Suprapubic skin (tissue), 4 donors: Measurements from ENCODE around the gene RABEP1. TPM values are rescaled to one million over a fixed set of nuclear protein-coding genes. Genes with fewer than 3 reads are reported as not detected.

Source experiments
- DNase-seq, 2 donors: peaks; one replicate each; pipeline ENCODE4 v3.0.0-alpha.2; 2019; ENCODE audit warnings: low spot score in 2 of 2
- H3K27ac ChIP-seq: fragments of 200-600 bp; sonication (generic); one replicate; pipeline ENCODE4 v1.5.1; 2019
- H3K27me3 ChIP-seq: fragments of 200-600 bp; sonication (generic); one replicate; pipeline ENCODE4 v1.5.1; 2019
- H3K36me3 ChIP-seq: fragments of 200-600 bp; sonication (generic); one replicate; pipeline ENCODE4 v1.5.1; 2019
- H3K4me1 ChIP-seq: fragments of 200-600 bp; sonication (generic); one replicate; pipeline ENCODE4 v1.5.1; 2019
- H3K4me3 ChIP-seq: fragments of 200-600 bp; sonication (generic); one replicate; pipeline ENCODE4 v1.5.1; 2019; ENCODE audit warnings: mild to moderate bottlenecking
- H3K9me3 ChIP-seq: fragments of 200-600 bp; sonication (generic); one replicate; pipeline ENCODE4 v1.5.1; 2019
- CTCF ChIP-seq, 2 donors: fragments of 200-600 bp in 1 of 2; fragments of 450-650 bp in 1 of 2; sonication (generic) in 1 of 2; IDR thresholded peaks; one replicate each; pipeline ENCODE4 v1.5.1; 2016 to 2019; ENCODE audit warnings: antibody characterized with exemption in 2 of 2, mild to moderate bottlenecking in 1 of 2, moderate library complexity in 1 of 2
- EP300 ChIP-seq: sonication (generic); formaldehyde crosslinking; IDR thresholded peaks from one replicate; pipeline ENCODE4 v1.6.1; 2017; ENCODE audit warnings: antibody characterized with exemption
- POLR2A ChIP-seq, 2 donors: fragments of 450-650 bp; IDR thresholded peaks; one replicate each; pipeline ENCODE4 v1.6.1; 2017; ENCODE audit warnings: antibody characterized with exemption in 2 of 2, mild to moderate bottlenecking in 2 of 2, moderate library complexity in 2 of 2
- POLR2AphosphoS5 ChIP-seq, 3 donors: sonication (generic); formaldehyde crosslinking; IDR thresholded peaks; one replicate each; pipeline ENCODE4 v1.6.1; 2017; ENCODE audit warnings: antibody characterized with exemption in 3 of 3
- WGBS: methylation state at CpG from one replicate; pipeline ENCODE4 v1.1.5; 2018; 5-methylcytosine and 5-hydroxymethylcytosine counted together
- total RNA-seq, 4 donors: library from RNA; depleted of rRNA; stranded (reverse); fragments of >200 nt; gene quantifications; one replicate each; pipeline ENCODE4 v1.1.0, GENCODE V29; 2016

RABEP1 gene
- total RNA-seq, 4 donors from 2014 or later: 19.2 to 46.4 (median 25.0) TPM

DNA sequence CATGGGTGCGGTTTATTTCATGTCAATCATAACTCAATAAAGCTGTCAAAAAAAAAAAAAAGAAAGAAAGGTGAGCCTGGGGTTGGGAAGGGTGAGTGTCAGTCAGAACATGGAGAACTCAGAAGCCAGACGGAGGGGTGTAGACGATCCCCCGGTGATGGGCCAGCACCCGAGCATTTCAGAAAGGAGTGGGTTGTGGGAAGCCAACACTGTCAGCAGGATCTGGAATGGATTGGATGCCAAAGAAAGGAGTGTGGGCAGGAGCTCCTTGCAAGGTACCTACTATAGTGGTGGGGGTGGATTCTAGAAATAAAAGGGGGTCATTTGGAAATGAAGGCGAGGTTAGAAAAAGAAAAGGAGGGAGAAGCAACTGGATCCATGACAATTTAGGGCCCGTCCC is 27.7 kb upstream of the RABEP1 start:
- no peak for DNase-seq
- Histone ChIP-seq H3K27me3 (no peaks in the 10 kb centered on the region), H3K4me1 (no peaks in the 10 kb centered on the region), H3K27ac (no peak overlapping the region), H3K9me3 (no peaks in the 10 kb centered on the region), H3K4me3 (no peak overlapping the region), H3K36me3 (no peaks in the 10 kb centered on the region)
- 76% methylated on average over 7 of the region's 7 CpGs for WGBS
- TF ChIP-seq EP300 (no peak), CTCF (IDR thresholded peaks at IDR 0.05) (no peak), POLR2A (IDR thresholded peaks at IDR 0.05) (no peak), POLR2AphosphoS5 (IDR thresholded peaks at IDR 0.05) (no peak)

DNA sequence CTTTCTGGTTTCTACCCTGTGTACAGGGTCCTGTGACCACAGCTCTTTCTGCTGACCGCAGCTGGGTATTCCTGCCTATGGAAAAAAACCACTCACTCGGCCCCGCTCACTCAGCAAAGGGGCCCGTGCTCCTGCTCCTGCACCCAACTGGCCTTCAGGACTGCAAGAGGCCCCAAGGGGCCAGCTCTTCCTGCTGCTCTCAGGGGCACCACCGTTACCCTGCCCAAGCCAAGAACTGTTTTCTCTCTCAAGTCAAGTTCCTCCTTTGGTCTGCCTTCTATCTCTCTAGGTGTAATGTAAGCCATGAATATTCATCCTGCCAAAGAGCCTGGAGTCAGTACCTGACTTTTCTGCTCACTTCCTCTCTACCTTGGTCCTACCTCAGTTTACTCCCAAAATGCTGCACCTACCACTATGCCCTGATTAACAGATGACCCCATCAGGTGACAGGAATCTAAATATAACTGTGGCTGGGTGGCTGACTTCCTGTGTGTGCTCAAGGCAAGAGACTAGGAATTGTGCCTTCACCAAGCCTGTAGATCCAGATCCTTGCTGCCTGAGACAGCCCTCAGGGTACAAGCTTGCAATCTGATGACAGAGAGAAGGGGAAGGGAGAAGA is 27.1 kb upstream of the RABEP1 start:
- no peak for DNase-seq
- 75% methylated on average over 5 of the region's 5 CpGs for WGBS
- Histone ChIP-seq H3K27me3 (no peaks in the 10 kb centered on the region), H3K27ac (no peak overlapping the region), H3K9me3 (no peaks in the 10 kb centered on the region), H3K36me3 (no peaks in the 10 kb centered on the region), H3K4me1 (no peaks in the 10 kb centered on the region), H3K4me3 (no peak overlapping the region)
- no peak for TF ChIP-seq POLR2A (IDR thresholded peaks at IDR 0.05)
- TF ChIP-seq EP300: no peak
- TF ChIP-seq POLR2AphosphoS5 (IDR thresholded peaks at IDR 0.05): no peak
- TF ChIP-seq CTCF (IDR thresholded peaks at IDR 0.05): no peak

- Histone ChIP-seq H3K9me3 (no peaks in the 10 kb centered on the region), H3K27ac (no peak overlapping the region), H3K36me3 (no peaks in the 10 kb centered on the region), H3K4me1 (no peaks in the 10 kb centered on the region), H3K4me3 (no peak overlapping the region), H3K27me3 (no peaks in the 10 kb centered on the region)
- no peak for DNase-seq
- TF ChIP-seq POLR2A (IDR thresholded peaks at IDR 0.05) (no peak), CTCF (IDR thresholded peaks at IDR 0.05) (no peak), POLR2AphosphoS5 (IDR thresholded peaks at IDR 0.05) (no peak), EP300 (no peak)
- 94% methylated on average over 5 of the region's 5 CpGs for WGBS
Measured at GRCh38 chr17:5257124-5257523, 25.0 kb upstream of the RABEP1 start.

DNA sequence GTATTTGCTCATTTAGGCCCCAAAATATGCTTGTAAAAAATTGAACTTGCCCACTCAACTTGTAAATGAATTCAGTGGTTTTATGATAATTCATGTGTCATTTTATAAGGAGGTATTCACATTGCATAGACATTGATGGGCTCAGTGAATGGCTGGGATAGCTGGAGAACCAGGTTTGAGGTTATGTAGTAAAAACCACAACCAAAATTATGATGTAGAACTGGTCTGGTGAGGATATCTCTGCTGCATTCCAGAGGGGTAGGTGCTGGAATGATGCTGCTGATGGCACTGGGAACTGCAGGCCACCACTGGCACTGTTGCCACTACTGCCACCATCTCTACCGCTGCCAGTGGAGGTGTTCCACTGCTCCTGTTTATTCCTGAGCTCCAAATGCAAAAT is 21.5 kb upstream of the RABEP1 start:
- Histone ChIP-seq H3K36me3 (no peaks in the 10 kb centered on the region), H3K4me1 (no peaks in the 10 kb centered on the region), H3K27me3 (no peaks in the 10 kb centered on the region), H3K4me3 (no peak overlapping the region), H3K27ac (no peak overlapping the region), H3K9me3 (no peaks in the 10 kb centered on the region)
- no peak for TF ChIP-seq POLR2A (IDR thresholded peaks at IDR 0.05)
- no peak for TF ChIP-seq CTCF (IDR thresholded peaks at IDR 0.05)
- TF ChIP-seq POLR2AphosphoS5 (IDR thresholded peaks at IDR 0.05): no peak
- TF ChIP-seq EP300: no peak
- 76% methylated on average over 1 of the region's 1 CpG for WGBS
- DNase-seq: no peak

- H3K36me3 ChIP-seq: no peaks in the 10 kb centered on the region
Measured at GRCh38 chr17:5262416-5262991, 19.6 kb upstream of the RABEP1 start.

More at GRCh38 chr17:5262416-5262991, 19.6 kb upstream of the RABEP1 start:
- H3K27ac ChIP-seq: peak overlapping the region; percentile 7
- H3K9me3 ChIP-seq: no peaks in the 10 kb centered on the region
- 59% methylated on average over 2 of the region's 2 CpGs for WGBS
- no peaks in the 10 kb centered on the region for H3K4me1 ChIP-seq
- DNase-seq: no peak
- no peak for TF ChIP-seq CTCF (IDR thresholded peaks at IDR 0.05)
- no peak for TF ChIP-seq POLR2AphosphoS5 (IDR thresholded peaks at IDR 0.05)
- TF ChIP-seq POLR2A (IDR thresholded peaks at IDR 0.05): no peak
- no peak for TF ChIP-seq EP300
- H3K4me3 ChIP-seq: no peak overlapping the region
- H3K27me3 ChIP-seq: no peaks in the 10 kb centered on the region
